Mucosa of gallbladder (tissue), 1 donor: ENCODE data around the gene MAPRE3. TPM values are rescaled to one million over a fixed set of nuclear protein-coding genes. Genes with fewer than 3 reads are reported as not detected.
"Not testable (repeated sequence)": the region's sequence is repeated elsewhere in the genome, so short reads cannot be mapped to it uniquely, and the experiment has no call there.

Experiments
- DNase-seq: peaks from one replicate; pipeline ENCODE4 v3.0.0-alpha.2; 2020; ENCODE audit warnings: low spot score
- total RNA-seq: library from RNA; stranded (reverse); gene quantifications from one replicate; pipeline ENCODE4 v1.2.1, GENCODE V29; 2021
- donor health status: DM: no; HTN: no; CAD: no.

Gene MAPRE3
- total RNA-seq: 25.2 TPM

DNA sequence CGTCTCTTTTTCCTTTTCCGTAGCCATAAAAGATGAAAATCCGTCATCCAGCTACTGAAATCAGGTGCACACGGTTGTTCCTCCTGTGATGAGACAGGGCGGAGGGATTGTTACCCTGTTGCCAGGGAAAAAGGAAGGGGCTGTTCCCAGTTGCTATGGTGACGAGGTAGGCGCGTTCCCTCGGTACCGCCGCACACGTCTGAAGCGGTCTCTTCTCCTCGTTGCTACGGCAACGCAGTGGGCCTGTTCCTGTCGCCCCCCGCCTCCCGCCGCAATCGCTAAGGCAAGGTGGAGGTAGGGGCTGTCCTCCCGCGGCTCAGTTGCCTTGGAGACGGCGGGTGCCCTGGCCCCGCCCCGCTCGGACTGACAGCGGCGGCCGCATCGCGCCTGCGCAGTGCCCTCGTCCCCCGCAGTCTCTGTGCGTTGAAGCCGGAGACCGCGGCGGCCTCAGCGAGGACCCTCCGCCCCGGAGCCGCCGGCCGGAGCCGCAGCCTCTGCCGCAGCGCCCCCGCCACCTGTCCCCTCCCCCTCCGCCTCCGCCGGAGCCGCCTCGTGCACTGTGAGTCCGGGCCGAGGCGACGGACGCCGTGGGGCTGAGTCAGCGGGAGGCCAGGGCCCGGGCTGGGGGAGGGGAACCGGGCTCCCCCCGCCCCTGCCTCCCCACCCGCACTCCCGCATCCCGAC lies at the start of gene MAPRE3:
MAPRE3 (plus strand) TSS at position 394 of the 684 bp plus-strand sequence. CDS start 51,582 bp downstream, outside the sequence.
- peak; percentile 74 for DNase-seq

- no peak for DNase-seq
Measured at GRCh38 chr2:26921323-26921722, 49.1 kb upstream of the MAPRE3 start.

DNA sequence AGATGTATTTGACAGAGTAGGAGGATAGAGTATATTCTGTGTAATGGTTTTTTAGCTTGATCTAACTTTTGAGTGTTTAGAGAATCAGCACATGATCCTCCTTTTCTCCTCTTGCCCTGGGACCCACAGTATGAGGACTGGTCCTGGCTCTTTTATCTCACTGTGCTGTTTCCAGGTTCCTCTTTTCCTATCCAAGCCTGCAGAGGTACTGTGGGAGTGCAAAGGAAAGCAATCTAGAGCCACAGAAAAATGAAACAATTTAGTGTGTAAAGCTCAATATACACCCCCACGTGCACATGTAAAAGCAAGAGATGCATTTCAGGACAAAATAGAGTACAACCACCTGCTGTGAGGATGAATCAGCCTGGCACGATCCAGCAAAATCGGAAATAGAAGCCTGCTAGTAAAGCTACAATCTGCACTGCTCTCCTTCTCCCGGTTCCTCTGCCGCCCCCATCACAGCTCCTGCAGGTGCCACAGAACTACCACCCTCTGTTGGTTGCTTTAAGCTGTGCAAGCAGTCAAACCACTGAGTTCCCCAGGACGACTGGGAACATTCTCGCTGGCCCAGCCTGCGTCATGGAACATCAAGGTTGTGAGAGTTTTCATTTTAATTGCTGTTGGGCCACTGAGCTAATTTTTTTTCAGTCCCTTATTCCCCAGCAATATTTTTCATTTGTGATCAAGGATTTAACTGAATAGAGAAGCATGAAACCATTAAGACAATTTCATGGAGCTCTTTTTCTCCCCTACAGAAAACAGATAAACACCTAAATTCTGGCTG lies 47.8 kb upstream of the MAPRE3 start:
- DNase-seq: peak; percentile 40

GRCh38 chr2:26923189-26923466 lies 47.3 kb upstream of the MAPRE3 start:
- not testable (repeated sequence) for DNase-seq

DNA sequence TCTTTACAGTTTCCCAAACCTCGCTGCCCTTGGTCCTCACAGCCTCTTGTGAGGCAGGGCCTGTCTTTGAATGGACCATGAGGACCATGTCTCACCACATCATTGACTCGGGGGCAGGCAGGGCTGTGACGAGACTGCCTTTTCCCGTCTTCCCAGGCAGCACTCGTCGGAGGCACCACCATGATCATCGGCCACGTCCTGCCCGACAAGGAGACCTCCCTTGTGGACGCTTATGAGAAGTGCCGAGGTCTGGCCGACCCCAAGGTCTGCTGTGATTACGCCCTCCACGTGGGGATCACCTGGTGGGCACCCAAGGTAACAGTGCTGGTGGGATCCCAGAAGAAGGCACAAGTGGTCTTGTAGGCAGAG lies 45.7 kb upstream of the MAPRE3 start:
- DNase-seq: no peak

- no peak for DNase-seq
Measured at GRCh38 chr2:26925100-26925791, 45.2 kb upstream of the MAPRE3 start.

- no peak for DNase-seq
Measured at GRCh38 chr2:26927221-26927620, 43.2 kb upstream of the MAPRE3 start.

- no peak for DNase-seq
Measured at GRCh38 chr2:26932974-26933373, 37.5 kb upstream of the MAPRE3 start.

DNA sequence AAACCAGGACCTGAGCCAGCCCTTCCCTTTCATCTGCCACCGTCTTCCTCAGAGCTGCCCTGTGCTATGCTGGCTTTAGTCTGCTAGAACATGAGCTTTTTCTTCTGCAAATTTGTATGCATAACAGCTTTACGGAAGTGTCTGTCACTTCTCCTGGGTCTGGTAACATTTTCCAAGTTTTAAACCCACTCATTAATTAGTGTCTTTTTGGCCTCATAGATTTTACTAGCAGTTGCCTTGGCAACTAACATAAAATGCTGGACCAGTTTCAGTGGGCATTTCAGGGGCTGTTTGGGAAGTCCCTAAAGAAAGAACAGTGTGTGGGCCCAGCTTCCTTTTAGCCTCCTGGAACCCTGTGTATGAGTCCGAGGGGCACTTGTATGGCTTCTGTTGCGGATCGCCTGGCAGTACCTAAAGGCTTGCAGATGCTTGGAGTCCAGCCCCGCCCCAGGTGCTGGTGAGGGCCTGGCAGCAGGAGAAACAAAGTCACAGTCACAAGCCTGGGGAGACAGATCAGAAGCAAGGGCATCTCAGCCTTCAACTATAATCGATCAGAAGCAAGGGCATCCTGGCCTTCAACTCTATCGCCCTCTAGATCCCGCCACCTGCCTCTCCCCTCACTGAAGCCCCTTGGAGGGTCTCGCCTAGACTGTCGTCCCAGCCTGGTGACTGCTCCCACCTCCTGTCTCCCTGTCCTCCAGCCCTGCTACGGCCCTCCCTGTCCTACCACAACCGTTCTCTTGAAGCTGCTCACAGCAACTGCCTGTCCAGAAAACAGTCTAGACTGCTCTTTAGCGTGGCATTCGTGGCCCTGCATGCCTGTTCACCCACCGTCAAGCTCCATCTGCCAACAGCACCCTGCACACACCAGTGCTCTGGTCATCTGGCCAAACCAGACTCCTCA lies 36.8 kb upstream of the MAPRE3 start:
- DNase-seq: no peak

GRCh38 chr2:26934335-26934724 lies 36.1 kb upstream of the MAPRE3 start:
- DNase-seq: no peak

DNA sequence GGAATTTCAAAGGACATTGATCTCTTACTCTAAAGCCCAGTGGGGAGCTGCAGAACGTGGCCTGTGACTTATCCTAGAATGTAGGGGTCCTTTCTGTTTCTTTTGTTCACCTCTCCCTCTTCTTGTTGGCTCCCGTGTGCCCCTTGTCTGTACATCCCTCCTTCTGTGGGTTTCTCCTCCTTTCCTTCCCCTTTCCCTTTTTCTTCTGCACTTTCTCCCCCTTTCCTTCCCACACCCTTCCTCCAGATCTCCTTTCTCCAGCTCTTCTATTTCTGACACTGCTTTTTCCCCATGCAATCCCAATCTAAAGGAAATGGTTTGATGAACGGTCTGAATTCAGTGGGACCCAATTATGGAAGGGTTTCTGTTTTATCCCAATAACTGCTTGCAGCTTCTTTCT lies 35.5 kb upstream of the MAPRE3 start:
- no peak for DNase-seq

DNA sequence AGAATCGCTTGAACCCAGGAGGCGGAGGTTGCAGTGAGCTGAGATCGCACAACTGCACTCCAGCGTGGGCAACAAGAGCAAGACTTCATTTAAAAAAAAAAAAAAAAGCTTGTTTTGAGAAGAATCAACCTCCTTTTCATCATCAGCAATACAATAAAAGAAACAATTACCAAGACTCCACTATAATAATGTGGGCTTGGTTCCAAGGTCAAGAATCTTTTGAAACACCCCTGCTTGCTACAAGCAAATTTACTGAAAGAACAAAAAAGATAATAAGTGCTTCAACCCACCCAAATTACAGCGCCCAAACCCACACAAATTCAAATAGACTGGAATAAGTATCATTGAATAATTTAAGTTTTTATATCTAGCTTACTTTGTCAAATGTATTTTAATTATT lies 33.6 kb upstream of the MAPRE3 start:
- no peak for DNase-seq

DNA sequence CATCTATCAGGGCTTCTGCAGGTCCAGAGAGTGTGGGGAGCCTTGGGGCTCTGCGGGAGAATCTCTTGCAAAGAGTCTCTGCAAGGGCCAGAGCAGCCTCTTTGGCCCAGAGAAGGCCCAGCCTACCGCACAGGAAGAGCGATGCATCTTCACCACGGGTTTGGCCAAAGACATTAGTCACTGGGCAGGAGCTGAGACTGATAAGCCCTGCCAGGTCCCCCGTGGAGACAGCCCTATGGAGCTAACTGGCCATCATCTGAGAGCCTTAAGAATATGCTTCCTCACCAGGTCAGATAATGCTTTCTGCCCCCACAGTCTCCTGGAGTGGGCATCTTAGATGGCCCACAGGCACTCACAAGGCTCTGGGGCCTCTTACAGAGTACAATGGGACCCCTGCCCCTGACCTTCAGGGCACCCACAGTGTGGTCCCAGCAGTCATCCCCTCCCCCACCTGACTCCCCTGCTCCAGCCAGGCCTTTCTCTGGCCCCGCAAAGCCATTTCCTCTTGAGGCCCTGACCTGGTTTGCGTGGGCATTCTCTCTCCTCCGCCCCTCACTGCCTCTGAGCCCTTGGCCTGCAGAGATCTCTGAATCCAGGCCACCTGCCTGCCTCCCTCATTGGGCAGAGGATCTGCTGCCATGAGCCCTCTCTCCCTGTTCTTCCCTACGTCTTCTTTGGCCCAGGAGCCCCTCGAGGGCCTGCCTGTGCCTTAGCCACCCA lies 31.9 kb upstream of the MAPRE3 start:
- no peak for DNase-seq

DNA sequence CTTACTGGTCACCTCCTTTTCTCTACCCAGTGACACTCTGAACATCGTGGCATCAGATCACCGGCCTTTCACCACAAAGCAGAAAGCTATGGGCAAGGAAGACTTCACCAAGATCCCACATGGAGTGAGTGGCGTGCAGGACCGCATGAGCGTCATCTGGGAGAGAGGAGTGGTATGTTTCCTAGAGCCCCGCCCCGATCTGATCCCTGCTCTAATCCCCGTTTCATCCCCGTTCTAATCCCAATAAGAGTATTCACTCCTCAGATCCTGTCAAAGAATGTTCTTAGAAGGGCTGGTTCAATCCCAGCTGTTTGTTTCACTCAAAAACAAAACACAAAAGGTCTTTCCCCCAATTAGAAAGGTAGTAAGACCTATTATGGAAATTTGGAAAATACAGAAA lies 30.4 kb upstream of the MAPRE3 start:
- no peak for DNase-seq

GRCh38 chr2:26941486-26941885 lies 29.0 kb upstream of the MAPRE3 start:
- DNase-seq: no peak

GRCh38 chr2:26942543-26943295 lies 27.7 kb upstream of the MAPRE3 start:
- peak; percentile 59 for DNase-seq

GRCh38 chr2:26945991-26946750 lies 24.3 kb upstream of the MAPRE3 start:
- DNase-seq: no peak

DNA sequence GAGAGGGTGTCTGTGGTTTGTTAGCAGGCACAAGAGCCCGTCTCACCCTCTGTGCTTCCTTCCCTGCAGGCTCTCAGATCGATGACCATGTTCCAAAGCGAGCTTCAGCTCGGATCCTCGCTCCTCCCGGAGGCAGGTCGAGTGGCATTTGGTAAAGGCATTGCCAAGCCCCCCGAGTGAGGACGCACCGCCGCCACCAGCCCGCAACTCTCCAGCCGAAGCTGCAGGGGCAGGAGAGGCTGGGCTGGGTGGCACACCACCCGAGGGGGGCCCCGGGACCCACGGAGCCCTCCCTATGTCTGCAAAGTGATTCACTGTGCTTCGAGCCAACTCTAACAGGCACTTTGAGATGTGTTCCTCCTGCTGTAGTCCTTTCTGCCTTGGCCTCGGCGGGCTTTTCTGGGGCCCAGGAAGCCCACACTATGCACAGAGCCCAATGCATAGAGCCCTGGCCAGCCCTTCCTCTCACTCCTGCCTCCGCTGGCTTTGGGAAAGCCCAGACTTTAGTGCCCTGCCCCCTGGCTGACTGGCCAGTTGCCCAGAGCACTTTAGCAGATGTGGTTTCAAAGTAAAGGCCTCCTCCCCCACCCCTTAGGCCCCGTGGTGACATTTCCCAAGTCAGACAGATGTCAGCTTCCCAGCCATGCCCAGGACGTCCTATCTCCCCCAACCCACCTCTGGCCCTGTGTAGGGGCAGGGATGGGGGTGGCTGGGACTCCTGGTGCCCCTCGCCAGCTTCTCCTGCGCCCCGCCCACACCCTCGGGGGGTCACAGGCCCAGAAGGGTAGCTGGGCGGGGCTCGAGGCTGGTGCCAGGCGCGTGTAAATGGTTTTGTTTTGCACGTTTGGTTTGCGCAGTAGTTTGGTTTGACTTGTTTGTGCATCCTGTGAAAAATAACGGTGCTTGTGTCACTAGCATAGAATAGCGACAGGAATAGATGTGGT lies 23.3 kb upstream of the MAPRE3 start:
- DNase-seq: no peak

DNA sequence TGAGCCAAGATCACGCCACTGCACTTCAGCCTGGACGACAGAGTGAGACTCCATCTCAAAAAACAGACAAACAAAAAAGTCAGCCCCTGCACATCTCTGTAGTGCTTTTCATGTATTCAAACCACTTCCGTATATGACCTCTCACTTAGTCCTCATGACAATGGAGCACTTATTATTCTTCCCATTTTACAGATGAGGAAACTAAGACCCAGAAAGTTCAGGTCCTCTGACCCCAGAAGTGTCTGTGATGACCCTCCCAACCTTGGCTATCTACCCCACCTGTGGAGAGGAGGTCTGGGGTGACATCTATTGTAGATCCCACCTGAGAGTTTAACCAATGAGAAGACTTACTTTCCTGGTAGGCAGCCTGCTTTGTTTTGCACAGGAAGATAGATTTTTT lies 21.6 kb upstream of the MAPRE3 start:
- no peak for DNase-seq
